ENCODE results near the gene RSBN1L. TPM values are rescaled to one million over a fixed set of nuclear protein-coding genes. Genes with fewer than 3 reads are reported as not detected.

RSBN1L gene
- polyA plus RNA-seq, 4 donors, result 6.4 to 17.5 (median 7.4) TPM

DNA sequence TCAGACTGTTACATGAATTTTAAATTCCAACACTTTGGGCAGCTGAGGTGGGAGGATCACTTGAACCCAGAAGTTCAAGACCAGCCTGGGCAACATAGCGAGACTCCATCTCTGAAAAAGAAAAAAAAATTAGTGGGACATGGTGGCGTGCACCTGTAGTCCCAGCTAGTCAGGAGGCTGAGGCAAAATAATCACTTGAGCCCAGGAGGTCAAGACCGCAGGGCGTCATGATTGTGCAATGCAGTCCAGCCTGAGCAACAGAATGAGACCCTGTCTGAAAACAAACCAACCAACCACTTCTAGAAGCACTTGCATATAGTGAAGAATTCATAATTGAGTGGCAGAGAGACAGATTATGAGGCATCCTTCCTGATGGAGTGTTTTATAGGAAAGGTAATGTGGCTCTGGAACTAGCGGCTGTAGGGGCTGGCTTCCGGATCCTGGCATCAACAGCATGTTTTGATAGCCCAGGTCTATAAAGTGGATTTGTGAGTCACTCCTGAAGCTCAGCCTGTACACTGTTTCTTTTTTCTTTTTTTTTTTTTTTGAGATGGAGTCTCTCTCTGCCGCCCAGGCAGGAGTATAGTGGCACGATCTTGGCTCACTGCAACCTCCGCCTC, 40.3 kb upstream of the RSBN1L start:
- Histone ChIP-seq H3K27ac (ENCODE audit: low read depth in 1 of 3, low read length in 2 of 3) (peak overlapping the region in 1 of 3 donors; percentile 21), H3K36me3 (ENCODE audit: control insufficient read depth in 3 of 3, insufficient read depth in 2 of 3, low read depth in 1 of 3, low read length in 3 of 3) (peaks cover 0 to 23% (median 3%) of the 10 kb centered on the region in 3 donors), H3K9me3 (ENCODE audit: control insufficient read depth in 2 of 2, insufficient read depth in 1 of 2, low read depth in 1 of 2, low read length in 1 of 2) (no peaks in the 10 kb centered on the region), H3K27me3 (ENCODE audit: control insufficient read depth in 3 of 3, insufficient read depth in 3 of 3, low read length in 3 of 3) (no peaks in the 10 kb centered on the region), H3K4me3 (ENCODE audit: low read depth in 1 of 3, low read length in 3 of 3) (no peak overlapping the region), H3K4me1 (ENCODE audit: control insufficient read depth in 3 of 3, insufficient read depth in 2 of 3, low read depth in 1 of 3, low read length in 2 of 3) (peaks cover 0 to 2% (median 0%) of the 10 kb centered on the region in 3 donors)
- FAIRE-seq (no peak), DNase-seq (peak in 1 of 2 donors; percentile 56)
- 54 to 81% (median 77%) methylated on average over 9 of the region's 9 CpGs for WGBS, 3 donors

DNA sequence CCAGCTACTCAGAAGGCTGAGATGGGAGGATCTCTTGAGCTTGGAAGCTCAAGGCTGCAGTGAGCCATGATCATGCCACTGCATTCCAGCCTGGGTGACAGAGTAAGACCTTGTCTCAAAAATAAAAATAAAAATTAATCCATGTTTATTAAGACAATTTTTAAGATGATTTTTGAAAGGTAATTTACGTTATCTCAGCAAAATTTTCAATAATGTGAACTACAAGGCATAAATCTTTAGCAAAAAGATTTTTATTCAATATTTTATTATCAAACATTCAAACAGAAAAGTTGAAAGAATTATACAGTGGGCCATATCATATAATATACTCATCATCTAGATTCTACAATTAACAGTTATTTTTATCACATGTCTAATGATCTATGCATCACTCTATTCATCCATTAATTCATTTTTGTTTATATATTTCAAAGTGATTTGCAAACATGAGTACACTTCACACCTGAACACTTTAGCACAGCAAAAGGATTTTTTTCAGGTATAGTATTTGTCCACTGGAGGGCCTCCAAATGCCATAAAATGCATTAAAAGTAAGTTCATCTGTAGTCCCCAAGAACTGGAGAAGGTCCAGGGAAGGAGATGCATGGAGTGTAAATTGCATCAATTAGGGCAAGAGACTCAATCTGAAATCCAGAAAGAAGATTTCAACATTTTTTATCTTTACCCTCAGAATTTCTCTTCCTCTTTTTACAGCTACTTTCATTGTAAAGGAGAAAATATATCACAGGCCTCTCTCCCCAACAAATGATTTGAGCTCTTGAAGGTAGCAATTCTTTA, 38.6 kb upstream of the RSBN1L start:
- peak; percentile 69 to 76 for DNase-seq

DNA sequence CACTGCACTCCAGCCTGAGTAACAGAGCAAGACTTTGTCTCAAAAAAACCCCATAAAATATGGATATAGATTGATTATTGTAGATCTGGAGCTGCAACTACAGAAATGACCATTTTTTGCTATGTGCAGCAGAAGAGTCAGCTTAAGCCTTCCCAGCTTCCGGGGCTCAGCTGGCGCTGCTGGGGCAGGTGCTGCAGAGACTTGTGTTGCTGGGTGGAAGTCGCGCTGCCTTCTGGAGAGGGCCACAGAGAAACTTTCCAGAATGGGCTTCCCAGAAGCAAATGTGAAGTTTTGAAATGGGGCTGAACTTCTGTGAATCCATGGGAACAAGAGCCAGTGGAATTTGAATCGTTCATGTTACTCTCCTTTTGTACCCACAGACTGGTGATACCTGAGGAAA, 37.3 kb upstream of the RSBN1L start:
- H3K27me3 ChIP-seq (ENCODE audit: control insufficient read depth in 3 of 3, insufficient read depth in 3 of 3, low read length in 3 of 3), result no peaks in the 10 kb centered on the region
- DNase-seq (no peak), FAIRE-seq (no peak)
- peaks cover 0 to 2% (median 0%) of the 10 kb centered on the region in 3 donors for H3K4me1 ChIP-seq (ENCODE audit: control insufficient read depth in 3 of 3, insufficient read depth in 2 of 3, low read depth in 1 of 3, low read length in 2 of 3)
- WGBS, 3 donors, result 92 to 95% (median 95%) methylated on average over 5 of the region's 5 CpGs
- no peak overlapping the region for H3K4me3 ChIP-seq (ENCODE audit: low read depth in 1 of 3, low read length in 3 of 3)
- no peaks in the 10 kb centered on the region for H3K9me3 ChIP-seq (ENCODE audit: control insufficient read depth in 2 of 2, insufficient read depth in 1 of 2, low read depth in 1 of 2, low read length in 1 of 2)
- no peak overlapping the region for H3K27ac ChIP-seq (ENCODE audit: low read depth in 1 of 3, low read length in 2 of 3)
- H3K36me3 ChIP-seq (ENCODE audit: control insufficient read depth in 3 of 3, insufficient read depth in 2 of 3, low read depth in 1 of 3, low read length in 3 of 3), result peaks cover 0 to 22% (median 3%) of the 10 kb centered on the region in 3 donors

More for the DNA sequence above, 38.6 kb upstream of the RSBN1L start:
- Histone ChIP-seq H3K27me3 (ENCODE audit: control insufficient read depth in 3 of 3, insufficient read depth in 3 of 3, low read length in 3 of 3) (no peaks in the 10 kb centered on the region), H3K36me3 (ENCODE audit: control insufficient read depth in 3 of 3, insufficient read depth in 2 of 3, low read depth in 1 of 3, low read length in 3 of 3) (peaks cover 0 to 24% (median 3%) of the 10 kb centered on the region in 3 donors), H3K4me1 (ENCODE audit: control insufficient read depth in 3 of 3, insufficient read depth in 2 of 3, low read depth in 1 of 3, low read length in 2 of 3) (peaks cover 0 to 2% (median 0%) of the 10 kb centered on the region in 3 donors), H3K4me3 (ENCODE audit: low read depth in 1 of 3, low read length in 3 of 3) (no peak overlapping the region), H3K9me3 (ENCODE audit: control insufficient read depth in 2 of 2, insufficient read depth in 1 of 2, low read depth in 1 of 2, low read length in 1 of 2) (no peaks in the 10 kb centered on the region), H3K27ac (ENCODE audit: low read depth in 1 of 3, low read length in 2 of 3) (no peak overlapping the region)
- FAIRE-seq, result peak; percentile 19
- WGBS, 3 donors, result 71 to 81% (median 72%) methylated on average over 1 of the region's 1 CpG

DNA sequence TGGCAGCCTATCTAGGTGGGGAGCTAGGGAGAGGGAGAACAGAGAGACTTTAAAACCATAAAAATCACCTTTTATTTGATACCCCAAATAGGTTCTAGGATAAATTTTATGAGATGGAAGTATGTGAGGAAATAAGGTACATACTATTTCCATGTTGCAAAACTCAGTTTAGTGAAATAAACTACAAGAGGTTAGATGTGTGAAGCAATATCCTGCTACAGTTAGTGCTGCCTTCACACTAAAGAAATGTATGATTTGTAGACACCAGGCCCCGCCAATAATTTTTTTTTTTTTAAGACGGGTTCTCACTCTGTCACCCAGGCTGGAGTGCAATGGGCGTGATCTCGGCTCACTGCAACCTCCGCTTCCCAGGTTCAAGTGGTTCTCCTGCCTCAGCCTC, 34.4 kb upstream of the RSBN1L start:
- Histone ChIP-seq H3K27me3 (ENCODE audit: control insufficient read depth in 3 of 3, insufficient read depth in 3 of 3, low read length in 3 of 3) (no peaks in the 10 kb centered on the region), H3K36me3 (ENCODE audit: control insufficient read depth in 3 of 3, insufficient read depth in 2 of 3, low read depth in 1 of 3, low read length in 3 of 3) (peaks cover 0 to 12% (median 3%) of the 10 kb centered on the region in 3 donors), H3K4me1 (ENCODE audit: control insufficient read depth in 3 of 3, insufficient read depth in 2 of 3, low read depth in 1 of 3, low read length in 2 of 3) (peaks cover 0 to 3% (median 0%) of the 10 kb centered on the region in 3 donors), H3K27ac (ENCODE audit: low read depth in 1 of 3, low read length in 2 of 3) (no peak overlapping the region), H3K9me3 (ENCODE audit: control insufficient read depth in 2 of 2, insufficient read depth in 1 of 2, low read depth in 1 of 2, low read length in 1 of 2) (no peaks in the 10 kb centered on the region), H3K4me3 (ENCODE audit: low read depth in 1 of 3, low read length in 3 of 3) (no peak overlapping the region)
- WGBS, 3 donors, result 92 to 96% (median 93%) methylated on average over 5 of the region's 5 CpGs
- FAIRE-seq (no peak), DNase-seq (no peak)

DNA sequence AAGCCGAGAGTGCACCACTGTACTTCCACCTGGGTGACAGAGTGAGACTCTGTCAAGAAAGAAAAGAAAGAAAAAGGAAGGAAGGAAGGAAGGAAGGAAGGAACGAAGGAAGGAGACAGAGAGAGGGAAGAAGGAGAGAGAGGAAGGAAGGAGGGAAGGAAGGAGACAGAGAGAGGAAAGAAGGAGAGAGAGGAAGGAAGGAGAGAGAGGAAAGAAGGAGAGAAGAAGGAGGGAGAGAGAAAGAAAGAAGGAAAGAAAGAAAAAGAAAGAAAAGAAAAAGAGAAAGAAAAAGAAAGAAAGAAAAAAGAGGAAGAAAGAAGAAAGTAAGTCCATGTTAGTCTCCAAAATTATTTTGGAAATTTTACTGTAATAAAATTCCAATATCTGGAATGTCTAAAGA, 33.4 kb upstream of the RSBN1L start:
- H3K4me3 ChIP-seq (ENCODE audit: low read depth in 1 of 3, low read length in 3 of 3), result no peak overlapping the region
- peaks cover 0 to 12% (median 0%) of the 10 kb centered on the region in 3 donors for H3K4me1 ChIP-seq (ENCODE audit: control insufficient read depth in 3 of 3, insufficient read depth in 2 of 3, low read depth in 1 of 3, low read length in 2 of 3)
- H3K27ac ChIP-seq (ENCODE audit: low read depth in 1 of 3, low read length in 2 of 3), result no peak overlapping the region
- 88 to 94% (median 92%) methylated on average over 2 of the region's 2 CpGs for WGBS, 3 donors
- FAIRE-seq, result no peak
- H3K9me3 ChIP-seq (ENCODE audit: control insufficient read depth in 2 of 2, insufficient read depth in 1 of 2, low read depth in 1 of 2, low read length in 1 of 2), result no peaks in the 10 kb centered on the region
- no peak for DNase-seq
- H3K36me3 ChIP-seq (ENCODE audit: control insufficient read depth in 3 of 3, insufficient read depth in 2 of 3, low read depth in 1 of 3, low read length in 3 of 3), result peaks cover 0 to 9% (median 3%) of the 10 kb centered on the region in 3 donors
- no peaks in the 10 kb centered on the region for H3K27me3 ChIP-seq (ENCODE audit: control insufficient read depth in 3 of 3, insufficient read depth in 3 of 3, low read length in 3 of 3)

DNA sequence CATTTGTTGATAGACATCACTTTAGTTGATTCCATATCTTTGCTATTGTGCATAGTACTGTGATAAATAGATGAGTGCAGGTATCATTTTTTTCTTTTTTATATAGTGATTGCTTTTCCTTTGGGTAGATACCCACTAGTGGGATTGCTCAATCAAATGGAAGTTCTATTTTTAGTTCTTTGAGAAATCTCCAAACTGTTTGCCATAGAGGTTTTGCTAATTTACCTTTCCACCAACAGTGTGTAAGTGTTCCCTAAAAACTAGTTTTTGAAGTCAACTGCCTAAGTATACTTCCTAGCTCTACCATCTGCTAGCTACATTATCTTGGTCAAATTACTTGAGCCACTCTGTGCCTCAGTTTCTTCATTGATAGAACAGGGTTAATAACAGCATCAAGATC, 31.5 kb upstream of the RSBN1L start:
- no peak overlapping the region for H3K4me3 ChIP-seq (ENCODE audit: low read depth in 1 of 3, low read length in 3 of 3)
- DNase-seq (no peak), FAIRE-seq (no peak)
- no peaks in the 10 kb centered on the region for H3K27me3 ChIP-seq (ENCODE audit: control insufficient read depth in 3 of 3, insufficient read depth in 3 of 3, low read length in 3 of 3)
- H3K9me3 ChIP-seq (ENCODE audit: control insufficient read depth in 2 of 2, insufficient read depth in 1 of 2, low read depth in 1 of 2, low read length in 1 of 2), result no peaks in the 10 kb centered on the region
- peaks cover 0 to 6% (median 0%) of the 10 kb centered on the region in 3 donors for H3K36me3 ChIP-seq (ENCODE audit: control insufficient read depth in 3 of 3, insufficient read depth in 2 of 3, low read depth in 1 of 3, low read length in 3 of 3)
- H3K4me1 ChIP-seq (ENCODE audit: control insufficient read depth in 3 of 3, insufficient read depth in 2 of 3, low read depth in 1 of 3, low read length in 2 of 3), result peaks cover 0 to 14% (median 0%) of the 10 kb centered on the region in 3 donors
- H3K27ac ChIP-seq (ENCODE audit: low read depth in 1 of 3, low read length in 2 of 3), result no peak overlapping the region

DNA sequence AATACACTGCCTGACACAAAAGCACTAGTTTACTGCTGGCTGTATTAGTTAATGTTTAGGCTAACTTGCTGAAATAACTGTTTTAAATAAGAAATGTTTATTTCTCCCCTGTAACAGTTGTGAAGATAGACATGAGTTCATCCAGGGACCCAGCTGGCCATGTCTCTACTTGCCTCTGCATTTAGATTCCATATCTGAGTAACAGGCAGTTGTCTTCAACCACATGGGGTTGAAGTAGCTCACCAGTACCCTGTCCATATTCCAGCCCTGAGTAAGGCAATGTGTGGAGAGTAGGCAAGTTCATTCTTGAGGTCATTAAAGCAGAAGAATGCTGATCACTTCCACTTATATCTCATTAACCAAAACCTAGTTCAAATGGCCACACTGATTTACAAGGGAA, 31.1 kb upstream of the RSBN1L start:
- H3K27me3 ChIP-seq (ENCODE audit: control insufficient read depth in 3 of 3, insufficient read depth in 3 of 3, low read length in 3 of 3), result no peaks in the 10 kb centered on the region

DNA sequence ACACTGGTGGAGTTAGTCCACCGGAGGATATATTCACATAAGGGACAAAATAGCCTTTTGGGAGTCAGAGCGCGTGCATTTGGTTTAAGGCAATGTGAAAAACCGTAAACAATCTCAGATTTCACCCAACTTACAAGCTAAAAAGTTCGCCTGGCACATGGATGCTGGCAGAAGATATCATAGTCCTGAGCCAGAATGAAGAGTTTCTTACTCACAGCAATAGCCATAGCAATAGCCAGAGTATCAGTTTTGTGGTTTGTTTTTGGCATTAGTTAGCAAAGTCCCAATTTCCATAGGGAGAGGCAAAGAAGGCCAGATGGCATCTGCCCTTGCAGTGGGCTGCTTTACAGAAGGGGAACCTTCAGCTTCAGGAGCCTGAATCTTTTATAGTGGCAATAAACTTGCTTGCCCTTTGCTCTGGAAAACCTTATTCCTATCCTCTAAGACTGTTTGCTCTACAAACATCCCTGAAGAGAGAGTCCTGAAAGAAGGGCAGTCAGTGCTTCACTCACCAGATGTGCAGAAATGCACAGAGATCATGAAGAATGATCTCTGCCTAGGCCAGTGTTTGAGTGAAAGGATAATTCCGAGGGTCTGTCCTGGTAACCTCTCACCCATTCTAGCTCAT, 28.7 kb upstream of the RSBN1L start:
- Histone ChIP-seq H3K9me3 (ENCODE audit: control insufficient read depth in 2 of 2, insufficient read depth in 1 of 2, low read depth in 1 of 2, low read length in 1 of 2) (no peaks in the 10 kb centered on the region), H3K4me3 (ENCODE audit: low read depth in 1 of 3, low read length in 3 of 3) (no peak overlapping the region), H3K36me3 (ENCODE audit: control insufficient read depth in 3 of 3, insufficient read depth in 2 of 3, low read depth in 1 of 3, low read length in 3 of 3) (peaks cover 0 to 5% (median 0%) of the 10 kb centered on the region in 3 donors), H3K27ac (ENCODE audit: low read depth in 1 of 3, low read length in 2 of 3) (no peak overlapping the region), H3K4me1 (ENCODE audit: control insufficient read depth in 3 of 3, insufficient read depth in 2 of 3, low read depth in 1 of 3, low read length in 2 of 3) (peaks cover 0 to 14% (median 0%) of the 10 kb centered on the region in 3 donors), H3K27me3 (ENCODE audit: control insufficient read depth in 3 of 3, insufficient read depth in 3 of 3, low read length in 3 of 3) (no peaks in the 10 kb centered on the region)
- DNase-seq (peak; percentile 66), FAIRE-seq (no peak)
- WGBS, 3 donors, result 40 to 77% (median 73%) methylated on average over 6 of the region's 6 CpGs

More for the DNA sequence above, 31.1 kb upstream of the RSBN1L start:
- no peak for DNase-seq
- Histone ChIP-seq H3K4me3 (ENCODE audit: low read depth in 1 of 3, low read length in 3 of 3) (no peak overlapping the region), H3K4me1 (ENCODE audit: control insufficient read depth in 3 of 3, insufficient read depth in 2 of 3, low read depth in 1 of 3, low read length in 2 of 3) (peaks cover 0 to 14% (median 0%) of the 10 kb centered on the region in 3 donors), H3K9me3 (ENCODE audit: control insufficient read depth in 2 of 2, insufficient read depth in 1 of 2, low read depth in 1 of 2, low read length in 1 of 2) (no peaks in the 10 kb centered on the region), H3K27ac (ENCODE audit: low read depth in 1 of 3, low read length in 2 of 3) (no peak overlapping the region), H3K36me3 (ENCODE audit: control insufficient read depth in 3 of 3, insufficient read depth in 2 of 3, low read depth in 1 of 3, low read length in 3 of 3) (peaks cover 0 to 4% (median 0%) of the 10 kb centered on the region in 3 donors)
- no peak for FAIRE-seq
